HepG2 (cell line): ENCODE measurements around the gene DEPDC5. TPM values are rescaled to one million over a fixed set of nuclear protein-coding genes. Genes with fewer than 3 reads are reported as not detected.

ENCODE experiments used
- CHCHD3 ChIP-seq: sonication (generic); formaldehyde crosslinking; IDR thresholded peaks from 2 replicates; pipeline ENCODE4 v1.8.0; 2022; ENCODE audit warnings: mild to moderate bottlenecking, missing genetic modification reagents, moderate library complexity
- EP300 ChIP-seq, 3 experiments: sonication (generic) in 1 of 3; formaldehyde crosslinking in 1 of 3; IDR thresholded peaks; 2 replicates each; pipeline versions ENCODE4 v1.5.1 to v1.6.1; 2011 to 2020; ENCODE audit warnings: low read depth in 2 of 3, low read length in 2 of 3, borderline replicate concordance in 1 of 3, improper control_type of control experiment in 1 of 3, mild to moderate bottlenecking in 1 of 3, missing genetic modification reagents in 1 of 3, moderate library complexity in 1 of 3
- FOSL1 ChIP-seq: sonication (generic); formaldehyde crosslinking; IDR thresholded peaks from 2 replicates; pipeline ENCODE4 v1.9.0; 2021; ENCODE audit warnings: missing genetic modification reagents, borderline replicate concordance
- FOXO1 ChIP-seq: sonication (generic); formaldehyde crosslinking; IDR thresholded peaks from 2 replicates; pipeline ENCODE4 v1.4.0; 2020; ENCODE audit warnings: missing genetic modification reagents
- POLR2G ChIP-seq: fragments of 200-400 bp; formaldehyde crosslinking; IDR thresholded peaks from 2 replicates; pipeline ENCODE4 v1.6.1; 2018; ENCODE audit warnings: mild to moderate bottlenecking, low read depth, low read length, moderate library complexity
- TGIF2 ChIP-seq: IDR thresholded peaks from 2 replicates; pipeline ENCODE4 v1.6.1; 2016; ENCODE audit warnings: control low read depth, missing compliant biosample characterization
- ZFP91 ChIP-seq: sonication (generic); formaldehyde crosslinking; IDR thresholded peaks from 2 replicates; pipeline ENCODE4 v1.9.0; 2022; ENCODE audit warnings: missing genetic modification reagents, mild to moderate bottlenecking, borderline replicate concordance
- ZNF180 ChIP-seq: sonication (generic); formaldehyde crosslinking; IDR thresholded peaks from 2 replicates; pipeline ENCODE4 v1.4.0; 2020; ENCODE audit warnings: low read depth, missing genetic modification reagents, borderline replicate concordance
- ZNF264 ChIP-seq: sonication (generic); formaldehyde crosslinking; IDR thresholded peaks from 2 replicates; pipeline ENCODE4 v1.4.0; 2020; ENCODE audit warnings: missing genetic modification reagents
- ZNF274 ChIP-seq: sonication (generic); formaldehyde crosslinking; IDR thresholded peaks from 2 replicates; pipeline ENCODE4 v1.5.1; 2020; ENCODE audit warnings: mild to moderate bottlenecking, missing genetic modification reagents
- ZNF431 ChIP-seq: sonication (generic); formaldehyde crosslinking; IDR thresholded peaks from 2 replicates; pipeline ENCODE4 v1.9.0; 2022; ENCODE audit warnings: missing genetic modification reagents, low read depth, mild to moderate bottlenecking, borderline replicate concordance
- ZNF607 ChIP-seq: sonication (generic); formaldehyde crosslinking; IDR thresholded peaks from 2 replicates; pipeline ENCODE4 v1.5.1; 2020; ENCODE audit warnings: missing genetic modification reagents, mild to moderate bottlenecking, borderline replicate concordance
- ZNF703 ChIP-seq: sonication (generic); formaldehyde crosslinking; IDR thresholded peaks from 2 replicates; pipeline ENCODE4 v1.5.1; 2020; ENCODE audit warnings: missing genetic modification reagents, mild to moderate bottlenecking, moderate library complexity, borderline replicate concordance
- polyA plus RNA-seq, 8 experiments: library from polyadenylated mRNA; depleted of rRNA in 3 of 8; stranded (reverse) in 7 of 8; unstranded in 1 of 8; fragments of >200 nt; fragmentation: Illumina TruSeq in 4 of 8; extraction: Trizol in 4 of 8; gene quantifications; 2 replicates each; pipeline versions ENCODE4 v1.2.1 to v1.2.3, GENCODE V29; 2011 to 2016; ENCODE audit warnings: low read depth in 4 of 8, missing spikeins in 1 of 8, mixed read lengths in 1 of 8; ENCODE audit not compliant: insufficient read depth in 1 of 8
- total RNA-seq, 5 experiments: library from RNA; depleted of rRNA; stranded (reverse); fragments of >200 nt; fragmentation: Illumina TruSeq; extraction: Trizol; gene quantifications; 2 replicates each; pipeline ENCODE4 v1.2.3, GENCODE V29; 2016; ENCODE audit warnings: low read depth in 1 of 5
- TF ChIP-seq, protein P1 (sequence below): sonication (generic); formaldehyde crosslinking; IDR thresholded peaks from 2 replicates; pipeline ENCODE4 v1.5.0; 2020; ENCODE audit warnings: mild to moderate bottlenecking, missing genetic modification reagents, borderline replicate concordance
- TF ChIP-seq, protein P2 (sequence below): sonication (generic); formaldehyde crosslinking; conservative IDR thresholded peaks from 2 replicates; pipeline ENCODE4 v1.4.0; 2020; ENCODE audit warnings: missing genetic modification reagents
- TF ChIP-seq, protein P3 (sequence below): sonication (generic); formaldehyde crosslinking; IDR thresholded peaks from 2 replicates; pipeline ENCODE4 v1.4.0; 2020; ENCODE audit warnings: missing genetic modification reagents

The DEPDC5 gene
- total and polyA plus RNA-seq, 2 of the 13 experiments (the other 11 are each of a cell fraction or from before 2014, with no cell fraction given): 9.8 to 12.4 TPM

- TF ChIP-seq, protein P1, sequence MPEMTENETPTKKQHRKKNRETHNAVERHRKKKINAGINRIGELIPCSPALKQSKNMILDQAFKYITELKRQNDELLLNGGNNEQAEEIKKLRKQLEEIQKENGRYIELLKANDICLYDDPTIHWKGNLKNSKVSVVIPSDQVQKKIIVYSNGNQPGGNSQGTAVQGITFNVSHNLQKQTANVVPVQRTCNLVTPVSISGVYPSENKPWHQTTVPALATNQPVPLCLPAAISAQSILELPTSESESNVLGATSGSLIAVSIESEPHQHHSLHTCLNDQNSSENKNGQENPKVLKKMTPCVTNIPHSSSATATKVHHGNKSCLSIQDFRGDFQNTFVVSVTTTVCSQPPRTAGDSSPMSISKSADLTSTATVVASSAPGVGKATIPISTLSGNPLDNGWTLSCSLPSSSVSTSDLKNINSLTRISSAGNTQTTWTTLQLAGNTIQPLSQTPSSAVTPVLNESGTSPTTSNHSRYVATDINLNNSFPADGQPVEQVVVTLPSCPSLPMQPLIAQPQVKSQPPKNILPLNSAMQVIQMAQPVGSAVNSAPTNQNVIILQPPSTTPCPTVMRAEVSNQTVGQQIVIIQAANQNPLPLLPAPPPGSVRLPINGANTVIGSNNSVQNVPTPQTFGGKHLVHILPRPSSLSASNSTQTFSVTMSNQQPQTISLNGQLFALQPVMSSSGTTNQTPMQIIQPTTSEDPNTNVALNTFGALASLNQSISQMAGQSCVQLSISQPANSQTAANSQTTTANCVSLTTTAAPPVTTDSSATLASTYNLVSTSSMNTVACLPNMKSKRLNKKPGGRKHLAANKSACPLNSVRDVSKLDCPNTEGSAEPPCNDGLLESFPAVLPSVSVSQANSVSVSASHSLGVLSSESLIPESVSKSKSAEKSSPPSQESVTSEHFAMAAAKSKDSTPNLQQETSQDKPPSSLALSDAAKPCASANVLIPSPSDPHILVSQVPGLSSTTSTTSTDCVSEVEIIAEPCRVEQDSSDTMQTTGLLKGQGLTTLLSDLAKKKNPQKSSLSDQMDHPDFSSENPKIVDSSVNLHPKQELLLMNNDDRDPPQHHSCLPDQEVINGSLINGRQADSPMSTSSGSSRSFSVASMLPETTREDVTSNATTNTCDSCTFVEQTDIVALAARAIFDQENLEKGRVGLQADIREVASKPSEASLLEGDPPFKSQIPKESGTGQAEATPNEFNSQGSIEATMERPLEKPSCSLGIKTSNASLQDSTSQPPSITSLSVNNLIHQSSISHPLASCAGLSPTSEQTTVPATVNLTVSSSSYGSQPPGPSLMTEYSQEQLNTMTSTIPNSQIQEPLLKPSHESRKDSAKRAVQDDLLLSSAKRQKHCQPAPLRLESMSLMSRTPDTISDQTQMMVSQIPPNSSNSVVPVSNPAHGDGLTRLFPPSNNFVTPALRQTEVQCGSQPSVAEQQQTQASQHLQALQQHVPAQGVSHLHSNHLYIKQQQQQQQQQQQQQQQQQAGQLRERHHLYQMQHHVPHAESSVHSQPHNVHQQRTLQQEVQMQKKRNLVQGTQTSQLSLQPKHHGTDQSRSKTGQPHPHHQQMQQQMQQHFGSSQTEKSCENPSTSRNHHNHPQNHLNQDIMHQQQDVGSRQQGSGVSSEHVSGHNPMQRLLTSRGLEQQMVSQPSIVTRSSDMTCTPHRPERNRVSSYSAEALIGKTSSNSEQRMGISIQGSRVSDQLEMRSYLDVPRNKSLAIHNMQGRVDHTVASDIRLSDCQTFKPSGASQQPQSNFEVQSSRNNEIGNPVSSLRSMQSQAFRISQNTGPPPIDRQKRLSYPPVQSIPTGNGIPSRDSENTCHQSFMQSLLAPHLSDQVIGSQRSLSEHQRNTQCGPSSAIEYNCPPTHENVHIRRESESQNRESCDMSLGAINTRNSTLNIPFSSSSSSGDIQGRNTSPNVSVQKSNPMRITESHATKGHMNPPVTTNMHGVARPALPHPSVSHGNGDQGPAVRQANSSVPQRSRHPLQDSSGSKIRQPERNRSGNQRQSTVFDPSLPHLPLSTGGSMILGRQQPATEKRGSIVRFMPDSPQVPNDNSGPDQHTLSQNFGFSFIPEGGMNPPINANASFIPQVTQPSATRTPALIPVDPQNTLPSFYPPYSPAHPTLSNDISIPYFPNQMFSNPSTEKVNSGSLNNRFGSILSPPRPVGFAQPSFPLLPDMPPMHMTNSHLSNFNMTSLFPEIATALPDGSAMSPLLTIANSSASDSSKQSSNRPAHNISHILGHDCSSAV (CRISPR knock-in tag): no peak
- TF ChIP-seq, protein P2, sequence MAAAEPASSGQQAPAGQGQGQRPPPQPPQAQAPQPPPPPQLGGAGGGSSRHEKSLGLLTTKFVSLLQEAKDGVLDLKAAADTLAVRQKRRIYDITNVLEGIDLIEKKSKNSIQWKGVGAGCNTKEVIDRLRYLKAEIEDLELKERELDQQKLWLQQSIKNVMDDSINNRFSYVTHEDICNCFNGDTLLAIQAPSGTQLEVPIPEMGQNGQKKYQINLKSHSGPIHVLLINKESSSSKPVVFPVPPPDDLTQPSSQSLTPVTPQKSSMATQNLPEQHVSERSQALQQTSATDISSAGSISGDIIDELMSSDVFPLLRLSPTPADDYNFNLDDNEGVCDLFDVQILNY (CRISPR knock-in tag): no peak
- TF ChIP-seq ZNF274 (CRISPR knock-in tag) (no peak; the same call in 1 of the 2 replicates), FOXO1 (CRISPR knock-in tag) (no peak), FOSL1 (no peak), ZNF607 (peak; percentile 38; the same call in 1 of the 2 replicates), ZNF264 (CRISPR knock-in tag) (no peak), ZNF703 (CRISPR knock-in tag) (no peak), CHCHD3 (no peak), ZNF431 (no peak; the same call in 1 of the 2 replicates), EP300 (IDR thresholded peaks at IDR 0.05; ENCODE audit: low read depth in 2 of 2, low read length in 2 of 2) (no peak), EP300 (CRISPR knock-in tag; IDR thresholded peaks at IDR 0.05; ENCODE audit: borderline replicate concordance) (no peak), POLR2G (peak; percentile 77), ZFP91 (CRISPR knock-in tag) (no peak; the same call in 1 of the 2 replicates), TGIF2 (CRISPR knock-in tag) (no peak; the same call in 1 of the 2 replicates), ZNF180 (CRISPR knock-in tag) (no peak)
- TF ChIP-seq, protein P3, sequence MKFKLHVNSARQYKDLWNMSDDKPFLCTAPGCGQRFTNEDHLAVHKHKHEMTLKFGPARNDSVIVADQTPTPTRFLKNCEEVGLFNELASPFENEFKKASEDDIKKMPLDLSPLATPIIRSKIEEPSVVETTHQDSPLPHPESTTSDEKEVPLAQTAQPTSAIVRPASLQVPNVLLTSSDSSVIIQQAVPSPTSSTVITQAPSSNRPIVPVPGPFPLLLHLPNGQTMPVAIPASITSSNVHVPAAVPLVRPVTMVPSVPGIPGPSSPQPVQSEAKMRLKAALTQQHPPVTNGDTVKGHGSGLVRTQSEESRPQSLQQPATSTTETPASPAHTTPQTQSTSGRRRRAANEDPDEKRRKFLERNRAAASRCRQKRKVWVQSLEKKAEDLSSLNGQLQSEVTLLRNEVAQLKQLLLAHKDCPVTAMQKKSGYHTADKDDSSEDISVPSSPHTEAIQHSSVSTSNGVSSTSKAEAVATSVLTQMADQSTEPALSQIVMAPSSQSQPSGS (CRISPR knock-in tag): peak; percentile 94
Observed at GRCh38 chr22:31943978-31944699, 190.3 kb downstream of the DEPDC5 start, which contains the start of gene YWHAH (continued).
